ENCODE data around the gene KCNS3.

The KCNS3 gene, protein sequence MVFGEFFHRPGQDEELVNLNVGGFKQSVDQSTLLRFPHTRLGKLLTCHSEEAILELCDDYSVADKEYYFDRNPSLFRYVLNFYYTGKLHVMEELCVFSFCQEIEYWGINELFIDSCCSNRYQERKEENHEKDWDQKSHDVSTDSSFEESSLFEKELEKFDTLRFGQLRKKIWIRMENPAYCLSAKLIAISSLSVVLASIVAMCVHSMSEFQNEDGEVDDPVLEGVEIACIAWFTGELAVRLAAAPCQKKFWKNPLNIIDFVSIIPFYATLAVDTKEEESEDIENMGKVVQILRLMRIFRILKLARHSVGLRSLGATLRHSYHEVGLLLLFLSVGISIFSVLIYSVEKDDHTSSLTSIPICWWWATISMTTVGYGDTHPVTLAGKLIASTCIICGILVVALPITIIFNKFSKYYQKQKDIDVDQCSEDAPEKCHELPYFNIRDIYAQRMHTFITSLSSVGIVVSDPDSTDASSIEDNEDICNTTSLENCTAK

DNA sequence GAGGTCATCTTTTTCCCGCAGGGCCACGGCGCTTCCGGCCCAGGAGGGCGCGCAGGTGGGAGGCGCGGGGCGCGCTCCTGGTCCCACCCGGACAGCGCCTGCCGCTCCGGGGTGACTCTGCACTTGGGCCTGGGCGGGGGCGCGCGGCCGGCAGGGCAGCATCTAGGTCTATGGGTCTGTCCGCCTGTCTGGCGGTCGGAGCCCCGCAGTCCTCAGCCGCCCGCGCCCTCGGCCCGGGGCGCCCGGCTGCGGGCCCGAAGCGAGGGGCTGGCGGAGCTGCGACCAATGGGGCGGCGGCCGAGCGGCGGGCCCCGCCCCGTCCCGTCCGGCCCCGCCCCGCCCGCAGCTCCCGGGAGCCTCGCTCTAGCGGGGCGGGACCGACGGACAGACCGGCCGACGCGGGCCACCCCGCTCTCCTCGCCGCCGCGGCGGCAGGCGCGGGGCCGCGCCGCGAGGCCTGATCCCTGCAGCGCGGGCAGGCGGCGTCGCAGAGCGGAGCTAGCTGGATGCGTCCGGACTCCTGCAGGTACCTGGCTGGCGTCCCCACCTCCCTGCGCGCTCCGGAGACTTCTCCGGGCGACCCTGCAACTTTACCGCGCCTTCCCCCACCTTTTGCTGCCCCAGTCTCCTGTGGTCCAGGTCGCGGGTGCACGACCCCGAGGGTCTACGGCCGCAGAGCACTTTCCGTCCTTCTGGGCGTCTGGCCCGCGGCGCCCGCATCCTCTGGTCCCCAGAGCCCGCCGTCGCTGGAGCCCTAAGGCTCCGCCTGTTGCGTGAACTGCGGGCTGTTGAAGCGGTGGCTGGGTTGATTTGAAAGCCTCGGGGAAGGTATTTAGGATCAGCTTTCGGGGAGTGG, at the start of gene KCNS3:
KCNS3 (plus strand) TSS at position 387 of the 856 bp plus-strand sequence. CDS start 52,342 bp downstream, outside the sequence.
- peak; percentile 78 for DNase-seq

DNA sequence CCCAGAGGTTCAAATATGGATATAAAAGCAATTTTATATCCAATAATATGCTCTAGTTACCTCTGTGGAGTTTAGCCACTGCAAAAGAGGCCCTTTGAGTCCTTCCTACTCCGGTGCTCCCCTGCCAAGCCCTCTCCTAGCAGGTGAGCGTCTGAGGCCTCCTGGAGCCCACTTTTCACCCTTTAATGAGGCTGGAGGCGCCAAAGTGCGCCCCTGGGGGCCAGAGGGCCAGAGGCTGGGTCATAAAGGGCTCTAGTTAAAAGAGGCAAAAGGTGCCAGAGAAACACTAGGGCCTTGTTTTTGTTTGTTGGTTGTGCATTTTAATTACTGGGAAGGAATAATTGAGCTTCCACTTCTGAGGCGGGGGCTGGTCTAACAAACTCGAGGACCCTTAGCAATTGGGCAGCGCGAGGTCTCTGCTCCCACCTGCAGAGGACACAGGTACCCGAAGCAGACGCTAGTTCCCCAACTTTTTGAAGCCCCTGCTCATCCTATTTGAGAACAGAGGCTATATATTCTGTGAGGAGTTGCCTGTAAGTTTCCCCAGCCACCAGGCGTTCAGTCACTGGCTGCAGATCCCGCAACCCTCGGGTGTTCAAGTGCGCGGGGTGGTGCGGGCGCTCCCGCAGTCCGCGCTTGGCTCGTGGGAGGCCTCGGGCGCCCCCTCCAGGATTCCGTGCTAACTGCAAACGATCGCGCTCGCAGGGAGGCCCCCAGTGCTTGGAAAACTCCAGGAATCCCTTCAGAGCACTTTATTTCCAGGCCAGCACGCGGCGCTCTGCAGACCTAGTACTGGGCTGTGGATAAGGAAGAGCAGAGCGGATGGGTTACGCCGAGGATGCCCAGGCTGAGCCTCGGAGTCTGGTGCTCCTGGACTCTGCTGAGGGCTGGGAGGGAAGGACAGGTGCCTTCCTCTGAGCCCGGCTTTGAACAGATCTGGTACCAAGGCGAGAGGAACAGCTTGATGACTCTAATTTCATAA, 48.1 kb upstream of the KCNS3 start:
- peak; percentile 91 for DNase-seq

DNA sequence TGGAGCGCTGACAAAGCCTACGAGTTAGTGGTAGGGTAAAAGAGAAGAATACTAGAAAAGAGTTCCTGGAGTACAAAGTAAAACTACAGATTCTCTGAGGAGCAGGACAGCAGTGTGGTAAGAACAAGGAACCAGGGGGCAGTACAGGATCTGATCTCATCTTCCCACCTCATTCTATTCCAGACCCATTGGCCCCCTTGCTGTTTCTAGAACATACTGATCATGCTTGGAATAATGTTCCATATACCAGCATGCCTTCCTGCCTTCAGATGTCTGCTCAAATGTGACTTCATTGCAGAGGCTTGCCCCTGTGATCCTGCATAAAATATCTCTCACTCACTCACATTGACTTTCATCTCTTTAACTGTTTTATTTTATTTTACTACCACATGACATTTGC, 43.0 kb upstream of the KCNS3 start:
- no peak for DNase-seq

DNA sequence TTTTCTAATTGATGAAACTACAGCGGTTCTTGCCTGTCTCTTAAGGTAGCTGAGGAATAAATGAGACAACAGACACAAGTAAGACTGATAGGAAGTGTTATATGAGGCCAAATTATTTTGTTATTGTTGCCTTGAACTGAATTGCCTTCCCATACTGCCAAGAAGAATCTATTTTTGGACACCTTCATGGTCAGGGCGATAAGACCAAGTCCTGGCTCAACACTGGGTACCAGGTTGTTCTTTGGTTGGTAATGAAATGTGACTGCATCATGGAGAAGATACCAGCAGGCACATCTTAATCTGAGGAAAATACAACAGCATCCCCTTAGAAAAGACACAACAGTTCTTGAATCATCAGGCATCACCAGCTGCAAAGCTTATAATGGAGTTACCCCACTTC, 38.5 kb upstream of the KCNS3 start:
- DNase-seq: no peak

DNA sequence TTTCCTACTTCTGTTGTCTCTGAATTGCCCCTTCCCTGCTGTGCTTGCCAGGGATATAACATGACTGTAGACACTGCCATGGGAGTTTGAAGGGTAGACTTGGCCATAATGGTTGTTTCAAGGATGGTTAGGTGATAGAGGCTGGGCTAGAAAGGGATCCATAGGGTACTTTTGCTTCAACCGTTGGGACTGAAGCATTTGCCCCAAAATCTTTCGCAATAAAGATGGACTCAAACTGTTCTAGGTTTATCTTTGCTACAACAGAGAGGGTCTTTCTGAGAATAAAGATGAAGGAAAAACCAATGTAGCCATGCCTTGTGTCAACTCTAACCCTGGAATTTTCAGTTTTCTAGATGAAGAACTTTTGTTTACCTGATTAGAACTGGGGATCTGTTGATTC, 35.0 kb upstream of the KCNS3 start:
- no peak for DNase-seq

DNA sequence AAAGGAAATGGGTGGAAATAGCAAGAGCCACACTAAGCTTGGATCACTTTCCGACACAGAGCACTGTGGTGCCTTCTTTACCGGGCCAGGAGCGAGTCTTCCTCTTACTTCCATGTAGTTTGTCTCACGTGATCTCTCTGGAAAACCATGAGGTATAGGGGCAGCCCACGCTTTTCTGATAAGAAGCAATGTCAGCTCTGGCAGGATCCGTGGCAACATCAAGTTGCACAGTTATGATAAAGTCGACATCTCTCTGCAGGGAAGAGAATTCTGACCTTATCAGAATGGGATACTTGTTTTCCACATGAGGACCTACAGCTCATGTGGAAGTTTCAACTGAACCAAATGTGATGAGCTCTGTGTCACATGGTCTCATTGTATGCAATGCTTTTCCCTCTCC, 32.7 kb upstream of the KCNS3 start:
- no peak for DNase-seq

DNA sequence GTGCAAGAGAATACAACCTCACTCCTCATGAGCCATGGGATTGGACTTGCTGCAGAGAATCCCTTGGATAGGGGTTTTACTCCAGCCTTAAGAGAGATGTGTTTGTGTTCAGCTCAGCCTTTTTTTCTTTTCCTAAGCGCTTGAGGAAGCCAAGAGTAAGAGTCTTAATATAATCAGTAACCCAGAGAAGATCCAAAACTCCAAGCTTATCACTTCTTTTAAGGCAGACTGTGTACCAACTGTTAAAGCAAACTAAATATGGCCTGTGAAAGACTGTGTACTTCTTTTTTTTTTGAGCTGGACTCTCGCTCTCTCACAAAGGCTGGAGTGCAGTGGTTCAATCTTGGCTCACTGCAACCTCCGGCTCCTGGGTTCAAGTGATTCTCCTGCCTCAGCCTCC, 31.8 kb upstream of the KCNS3 start:
- no peak for DNase-seq

DNA sequence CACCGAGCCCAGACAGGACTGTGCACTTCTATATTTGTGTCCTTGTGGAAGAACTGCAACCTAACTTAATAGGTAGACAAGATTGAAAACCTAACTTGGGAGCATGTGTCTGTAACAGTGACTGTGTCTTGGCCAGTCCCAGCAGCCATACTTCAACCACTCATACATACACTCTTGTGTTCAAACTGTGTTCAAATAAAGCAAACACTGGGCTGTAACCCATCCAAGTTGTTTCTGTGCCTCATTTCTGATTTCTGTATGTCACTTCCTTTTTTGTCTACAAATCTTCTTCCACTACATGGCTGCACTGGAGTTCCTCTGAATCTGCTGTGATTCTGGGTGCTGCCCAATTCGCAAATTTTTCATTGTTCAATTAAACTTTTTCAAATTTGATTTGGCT, 31.2 kb upstream of the KCNS3 start:
- DNase-seq: no peak

DNA sequence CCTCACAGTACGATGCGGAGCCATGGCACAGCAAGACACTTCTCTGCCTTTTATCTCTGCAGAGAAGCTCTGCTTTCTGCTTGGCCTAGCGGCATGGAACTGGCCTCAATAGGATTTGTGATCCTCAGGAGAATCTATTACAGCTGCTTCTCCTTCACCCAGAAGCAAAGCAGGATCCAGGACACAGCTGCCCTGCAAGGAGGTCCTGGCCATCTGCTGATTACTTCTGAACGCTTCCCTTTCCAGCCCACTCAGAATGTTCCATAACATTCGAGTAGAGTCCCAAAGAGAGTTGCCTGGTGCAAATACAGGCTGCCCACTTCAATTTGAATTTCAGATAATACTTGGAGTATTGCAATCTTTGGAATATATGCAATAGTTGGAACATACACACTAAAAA, 29.2 kb upstream of the KCNS3 start:
- peak; percentile 21 for DNase-seq

DNA sequence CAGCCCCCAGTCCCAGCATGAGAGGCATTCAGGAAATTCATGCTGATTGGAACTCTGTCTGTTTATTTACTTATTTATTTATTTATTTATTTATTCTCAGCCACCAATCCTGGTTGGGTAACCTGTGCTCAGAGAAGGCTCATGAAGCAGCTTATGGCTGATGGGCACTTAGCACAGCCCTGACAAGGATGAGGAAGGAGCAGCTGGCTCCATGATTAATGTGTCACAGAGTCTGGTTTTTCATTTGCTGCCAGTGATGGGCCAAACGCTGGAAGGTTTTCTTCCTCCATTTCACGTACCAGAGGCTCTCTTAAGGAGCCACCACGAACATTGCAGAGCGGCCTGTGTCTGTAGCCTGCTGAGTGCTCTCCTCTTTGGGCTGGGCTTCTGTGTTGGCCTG, 28.3 kb upstream of the KCNS3 start:
- peak; percentile 17 for DNase-seq

DNA sequence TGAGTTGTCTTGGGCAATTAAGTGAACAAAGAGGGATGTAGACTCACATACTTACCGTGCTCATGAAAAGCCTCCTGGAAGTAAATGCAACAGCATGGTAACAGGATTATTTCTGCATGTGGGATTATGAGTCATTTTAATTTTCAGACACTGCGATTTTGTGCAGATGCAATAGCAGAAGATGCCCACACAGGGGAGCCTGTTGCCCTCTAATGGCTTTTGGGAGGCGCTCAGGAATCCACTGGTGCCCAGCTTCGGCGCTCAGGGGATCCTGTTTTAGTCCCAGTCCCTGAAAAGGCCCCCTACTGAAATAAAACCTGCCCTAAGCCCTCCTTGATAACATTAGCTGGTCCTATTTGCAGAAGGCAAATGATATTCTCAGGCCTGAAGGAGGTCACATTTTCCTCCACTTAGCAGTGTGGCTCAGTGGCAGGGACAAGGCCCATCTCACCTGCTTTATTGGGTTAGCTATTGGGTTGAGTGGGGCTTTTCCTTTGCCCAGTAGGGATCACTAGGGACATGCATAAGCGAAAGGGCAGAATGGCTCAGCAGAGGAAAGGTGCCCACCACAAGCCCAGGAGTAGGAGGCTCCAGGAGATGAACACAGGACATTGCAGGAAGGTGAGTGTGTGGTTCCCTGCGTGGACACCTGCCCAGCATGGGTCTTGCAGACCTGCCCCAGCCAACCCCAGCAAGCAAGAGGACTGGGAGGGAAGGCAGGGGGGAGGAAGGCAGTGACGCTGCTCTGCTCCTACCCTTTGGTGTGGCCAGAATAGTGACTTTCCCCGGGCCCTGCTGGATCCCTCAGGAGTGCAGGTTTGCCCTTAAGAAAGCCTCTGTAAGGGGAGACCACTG, 26.5 kb upstream of the KCNS3 start:
- DNase-seq: peak; percentile 72

DNA sequence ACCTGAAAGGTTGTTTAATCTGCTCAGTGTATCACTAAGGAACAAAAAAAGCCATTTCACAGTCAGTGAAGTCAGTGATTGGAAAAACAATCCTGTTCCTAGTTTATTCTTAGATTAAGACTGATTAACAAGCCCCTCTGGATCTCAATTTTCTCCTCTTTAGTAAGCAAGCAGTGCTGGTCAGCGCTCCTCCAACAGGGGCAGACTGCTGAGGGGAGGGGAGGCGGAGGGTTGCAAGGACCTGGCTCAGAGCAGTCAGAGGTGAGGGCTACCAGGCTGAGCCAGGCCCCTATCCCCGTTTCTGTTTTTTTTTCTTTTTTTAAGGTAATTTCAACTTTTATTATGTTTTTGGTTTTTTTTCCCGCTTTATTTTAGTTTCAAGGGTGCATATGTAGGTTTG, 24.7 kb upstream of the KCNS3 start:
- no peak for DNase-seq

DNA sequence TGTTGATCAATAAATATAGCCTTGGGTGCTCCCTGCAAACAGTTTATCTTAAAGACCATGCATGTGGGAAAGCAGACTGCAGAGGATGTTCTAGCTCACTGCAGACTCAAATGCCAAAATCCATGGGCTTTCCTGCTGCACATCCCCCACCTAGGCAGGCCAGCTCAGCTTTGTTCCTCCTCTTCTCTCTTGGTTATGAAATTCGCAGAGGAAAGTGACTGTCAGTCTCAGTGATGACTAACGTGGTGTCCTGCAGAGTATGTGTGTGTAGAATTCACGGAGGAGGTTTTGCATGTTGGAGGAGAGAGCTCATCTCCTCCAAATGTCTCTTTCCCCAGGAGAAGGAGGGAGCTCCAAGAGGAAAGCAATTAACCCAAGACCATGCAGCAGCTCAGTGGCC, 21.4 kb upstream of the KCNS3 start:
- no peak for DNase-seq

DNA sequence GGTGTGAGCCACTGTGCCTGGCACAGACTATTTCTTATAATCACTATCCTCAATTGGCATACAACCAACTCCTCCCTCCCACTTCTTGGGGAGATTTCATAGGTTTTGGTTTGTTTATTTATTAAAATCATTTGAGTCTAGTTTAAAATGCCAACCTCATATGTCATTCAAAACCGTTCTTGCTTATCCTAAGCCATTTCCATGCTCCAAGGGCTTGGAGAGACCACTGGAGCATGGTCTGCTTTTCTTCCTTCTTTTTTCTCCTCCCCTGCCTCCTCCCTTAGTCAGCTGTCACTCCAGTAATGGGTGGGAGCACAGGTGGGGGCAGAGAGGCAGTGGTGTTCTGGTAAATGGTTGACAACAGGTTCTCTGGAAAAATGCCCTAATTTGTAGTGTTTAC, 20.4 kb upstream of the KCNS3 start:
- DNase-seq: no peak

DNA sequence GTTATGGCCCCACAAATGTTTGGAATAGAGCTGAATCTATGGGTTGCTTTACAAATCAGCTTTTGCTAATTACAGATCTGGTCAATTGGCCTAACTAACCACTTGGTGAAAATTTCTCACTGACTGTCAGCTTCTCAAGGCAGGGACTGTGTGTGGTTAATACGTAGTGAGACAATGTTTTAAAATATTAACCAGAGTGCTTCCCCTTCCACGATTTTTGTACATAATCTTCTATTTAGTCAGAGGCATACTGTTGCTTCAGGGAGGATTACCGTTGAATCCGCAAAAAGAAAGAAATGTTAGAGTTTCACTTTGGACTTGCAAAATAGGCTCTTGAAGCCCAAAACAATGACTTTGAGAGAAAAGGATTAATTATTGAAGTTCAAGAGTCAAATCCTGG, 14.9 kb upstream of the KCNS3 start:
- no peak for DNase-seq

DNA sequence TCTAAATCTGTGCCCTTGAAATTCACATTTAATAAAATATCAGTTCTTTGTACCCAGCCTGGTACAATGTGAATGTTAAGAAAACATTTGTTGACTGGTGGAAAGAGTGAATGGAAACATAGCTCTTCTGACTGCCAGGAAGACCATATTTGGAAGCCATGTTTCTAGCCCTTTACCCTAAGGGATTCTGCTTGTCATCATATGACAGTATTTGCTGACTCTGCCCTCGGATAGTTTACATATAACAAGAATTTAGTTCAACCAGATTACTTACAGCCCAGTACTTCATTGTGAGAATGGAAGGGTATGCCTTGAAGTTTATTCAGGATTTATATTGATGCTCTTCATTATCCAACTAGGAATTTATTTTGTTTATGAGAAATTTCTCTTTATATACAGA, 13.8 kb upstream of the KCNS3 start:
- no peak for DNase-seq

DNA sequence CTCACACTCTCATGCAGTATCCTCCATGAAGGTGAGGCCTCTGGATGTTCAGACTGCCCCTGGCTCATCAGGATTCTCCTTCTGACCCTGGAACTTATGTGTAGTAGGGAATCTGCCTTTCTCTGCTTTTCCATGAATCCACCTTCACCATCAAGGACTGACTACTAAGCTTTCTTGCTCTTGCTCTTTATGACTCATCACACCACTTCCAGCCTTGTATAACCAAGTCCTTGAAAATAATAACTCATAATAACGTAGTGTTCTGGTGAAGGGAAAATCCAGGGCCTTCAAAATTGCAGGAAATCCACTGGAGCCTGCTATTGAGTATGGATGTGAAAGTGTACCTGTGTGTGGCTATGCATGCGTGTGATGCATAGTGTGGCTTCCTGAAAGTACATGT, 11.3 kb upstream of the KCNS3 start:
- DNase-seq: no peak

DNA sequence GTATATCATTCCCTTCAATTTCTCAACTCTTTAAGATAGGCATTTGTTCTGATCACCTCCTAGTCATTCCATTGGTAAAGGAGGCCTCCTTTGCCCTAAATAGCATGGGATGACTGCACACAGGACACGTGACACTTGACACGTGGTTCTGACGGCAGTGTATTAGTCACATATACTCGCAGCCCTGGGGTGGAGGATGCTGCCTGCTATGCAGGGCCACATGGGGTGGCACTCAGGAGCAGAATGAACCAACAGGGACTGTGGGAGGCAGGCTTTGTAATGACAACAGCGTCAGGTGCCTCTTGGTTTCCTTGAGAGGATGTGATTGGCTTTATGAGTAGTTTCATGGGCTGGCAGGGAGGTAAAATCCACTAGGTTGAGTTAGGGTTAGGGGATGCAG, 9.3 kb upstream of the KCNS3 start:
- DNase-seq: no peak

DNA sequence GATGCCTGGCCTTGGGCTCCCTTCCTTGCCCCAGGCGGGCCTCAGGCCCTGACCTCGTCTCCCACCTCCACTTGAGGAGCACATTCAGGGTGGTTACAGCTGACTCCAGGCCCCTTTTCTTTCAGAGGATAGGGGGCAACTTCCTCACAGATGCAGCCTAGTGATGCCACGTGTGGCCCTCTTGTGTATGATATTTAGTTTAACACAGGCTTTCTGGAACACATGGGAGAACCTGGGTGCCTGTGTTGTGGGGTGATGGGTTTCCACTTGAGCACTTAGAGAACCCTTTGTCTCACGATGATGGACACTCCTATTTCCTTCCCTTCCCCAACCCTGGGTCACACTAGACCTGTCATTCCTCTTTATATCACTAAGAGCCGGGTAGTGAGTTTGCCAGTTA, 6.8 kb upstream of the KCNS3 start:
- no peak for DNase-seq

DNA sequence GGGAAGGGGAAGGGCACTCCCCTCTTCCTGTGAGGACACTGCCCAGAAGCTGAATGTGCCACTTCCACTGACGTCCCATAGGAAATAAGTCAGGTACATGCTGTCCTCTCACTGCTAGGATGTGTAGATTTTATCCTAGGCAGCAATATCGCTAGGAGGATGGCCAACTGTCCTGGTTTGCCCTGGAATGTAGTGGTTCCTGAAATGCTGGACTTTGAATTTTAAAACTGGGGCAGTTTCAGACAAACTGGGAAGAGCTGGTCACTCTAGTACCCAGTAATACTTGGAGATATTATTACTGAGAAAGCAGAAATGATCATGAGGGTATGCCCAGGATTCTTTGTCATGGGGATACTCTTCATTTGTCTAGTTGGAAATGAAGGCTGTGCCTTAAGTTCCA, 5.4 kb upstream of the KCNS3 start:
- DNase-seq: no peak

DNA sequence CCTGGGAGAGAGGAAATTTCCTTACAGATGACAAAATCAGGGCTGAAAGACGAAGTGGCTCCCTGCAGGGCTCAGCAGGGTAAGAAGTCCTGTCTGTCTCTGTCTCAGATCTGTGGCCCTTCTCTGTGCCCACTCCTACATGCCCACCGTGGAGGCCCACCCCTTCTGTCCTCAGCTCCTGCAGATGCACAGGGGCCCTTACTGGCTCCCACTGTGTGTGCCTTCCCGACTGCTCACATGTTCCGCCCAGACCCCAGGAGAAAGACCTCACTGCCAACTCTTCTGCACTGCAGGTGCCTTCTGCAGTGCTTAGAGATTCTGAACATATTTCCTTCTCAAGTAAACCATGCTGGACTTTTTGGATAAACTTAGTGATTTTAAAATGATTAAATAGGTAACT, 1.9 kb upstream of the KCNS3 start:
- DNase-seq: no peak

DNA sequence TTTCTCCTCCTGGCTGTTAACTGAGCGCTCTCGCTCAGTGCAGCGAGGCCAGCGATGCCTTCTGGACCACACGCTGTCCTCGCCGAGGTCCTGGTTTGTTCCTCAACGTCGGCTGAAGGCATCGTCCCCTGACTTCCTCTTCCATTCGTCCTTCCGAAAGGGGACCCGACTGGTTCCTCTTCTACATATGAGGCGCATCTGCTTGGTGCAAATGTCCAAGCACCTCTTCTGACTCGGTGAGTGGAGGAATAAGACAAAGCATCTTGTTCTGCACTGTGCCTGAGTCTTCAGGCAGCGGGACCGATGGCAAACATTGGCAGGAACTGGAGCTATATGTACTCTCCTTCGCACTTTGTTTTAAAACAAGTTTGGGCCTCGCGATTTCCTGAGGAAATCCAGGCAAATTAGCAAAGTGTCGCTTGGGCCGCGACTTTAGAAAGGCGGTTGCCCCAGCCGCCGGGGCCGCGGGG, 621 bp upstream of the KCNS3 start:
- peak; percentile 66 for DNase-seq
